ENCODE results near the gene MRPS34. TPM values are rescaled to one million over a fixed set of nuclear protein-coding genes. Genes with fewer than 3 reads are reported as not detected.
"Not testable (repeated sequence)": the region's sequence is repeated elsewhere in the genome, so short reads cannot be mapped to it uniquely, and the experiment has no call there.

The MRPS34 gene
- total and polyA plus RNA-seq, 4 donors = 42.4 to 100 (median 58.7) TPM

DNA sequence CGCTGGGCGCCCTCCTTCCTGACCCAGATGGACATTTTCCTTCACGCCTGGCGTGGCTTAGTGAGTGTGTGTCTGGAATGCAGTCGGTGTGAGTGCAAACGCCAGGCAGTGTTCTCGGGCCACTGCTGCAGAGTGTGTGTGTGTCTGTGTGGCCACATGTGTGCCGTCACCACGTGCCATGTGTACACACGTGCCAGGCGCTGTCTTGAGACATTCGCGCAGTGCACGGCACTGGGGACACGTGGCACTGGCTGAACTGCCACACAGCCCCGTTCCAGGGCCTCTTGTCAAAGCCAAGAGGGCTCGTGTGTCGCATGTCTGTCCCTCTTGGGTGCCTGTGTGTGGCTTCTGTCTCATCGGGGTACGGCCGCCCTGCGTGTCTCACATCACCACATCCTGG is 38.1 kb downstream of the MRPS34 start:
- H3K4me1 ChIP-seq (ENCODE audit: control insufficient read depth in 4 of 4, insufficient read depth in 4 of 4, low read length in 3 of 4) = no peaks in the 10 kb centered on the region
- no peak for DNase-seq (ENCODE audit: low spot score)
- 95% methylated on average over 22 of the region's 22 CpGs for WGBS
- H3K27ac ChIP-seq (ENCODE audit: low read depth in 1 of 2, low read length in 2 of 2) = no peak overlapping the region
- H3K36me3 ChIP-seq (ENCODE audit: control insufficient read depth in 4 of 4, insufficient read depth in 3 of 4, low read depth in 1 of 4, low read length in 3 of 4) = peaks cover 0 to 32% (median 16%) of the 10 kb centered on the region in 4 donors
- TF ChIP-seq EGR1 (IDR thresholded peaks at IDR 0.05; ENCODE audit: low read depth in 2 of 2) = no peak
- no peak for TF ChIP-seq TAF1 (conservative IDR thresholded peaks at IDR 0.05)
- TF ChIP-seq, protein P1, sequence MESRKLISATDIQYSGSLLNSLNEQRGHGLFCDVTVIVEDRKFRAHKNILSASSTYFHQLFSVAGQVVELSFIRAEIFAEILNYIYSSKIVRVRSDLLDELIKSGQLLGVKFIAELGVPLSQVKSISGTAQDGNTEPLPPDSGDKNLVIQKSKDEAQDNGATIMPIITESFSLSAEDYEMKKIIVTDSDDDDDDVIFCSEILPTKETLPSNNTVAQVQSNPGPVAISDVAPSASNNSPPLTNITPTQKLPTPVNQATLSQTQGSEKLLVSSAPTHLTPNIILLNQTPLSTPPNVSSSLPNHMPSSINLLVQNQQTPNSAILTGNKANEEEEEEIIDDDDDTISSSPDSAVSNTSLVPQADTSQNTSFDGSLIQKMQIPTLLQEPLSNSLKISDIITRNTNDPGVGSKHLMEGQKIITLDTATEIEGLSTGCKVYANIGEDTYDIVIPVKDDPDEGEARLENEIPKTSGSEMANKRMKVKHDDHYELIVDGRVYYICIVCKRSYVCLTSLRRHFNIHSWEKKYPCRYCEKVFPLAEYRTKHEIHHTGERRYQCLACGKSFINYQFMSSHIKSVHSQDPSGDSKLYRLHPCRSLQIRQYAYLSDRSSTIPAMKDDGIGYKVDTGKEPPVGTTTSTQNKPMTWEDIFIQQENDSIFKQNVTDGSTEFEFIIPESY (IDR thresholded peaks at IDR 0.05) = no peak
- TF ChIP-seq FOXA2 (IDR thresholded peaks at IDR 0.05) = no peak
- H3K9ac ChIP-seq (ENCODE audit: low read depth in 1 of 2, low read length in 2 of 2) = no peak overlapping the region
- no peak overlapping the region for H3K4me3 ChIP-seq (ENCODE audit: low read depth in 1 of 3, low read length in 3 of 3)
- H3K9me3 ChIP-seq (ENCODE audit: control insufficient read depth in 4 of 4, low read length in 3 of 4) = no peaks in the 10 kb centered on the region
- no peaks in the 10 kb centered on the region for H3K27me3 ChIP-seq (ENCODE audit: control insufficient read depth in 4 of 4, insufficient read depth in 4 of 4, low read length in 3 of 4)

DNA sequence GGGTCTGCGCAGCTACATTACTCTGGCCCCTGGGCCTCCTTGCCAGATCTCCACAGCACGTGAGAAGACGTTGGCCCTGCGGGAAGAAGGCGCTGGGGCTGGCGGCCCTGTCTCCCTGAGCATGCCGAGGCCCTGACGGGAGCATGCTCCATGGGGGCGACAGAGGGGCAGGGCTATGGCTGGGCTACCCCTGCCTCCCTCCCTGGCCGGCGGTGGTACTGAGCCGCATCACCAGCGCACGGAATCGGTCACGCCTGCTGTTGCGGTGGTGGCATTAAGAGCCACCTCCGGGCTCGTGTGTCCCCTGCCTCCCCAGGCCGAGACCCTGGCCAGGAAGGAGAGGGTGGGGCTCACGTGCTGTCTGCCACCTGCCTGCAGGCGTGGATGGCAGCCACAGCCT is 38.8 kb downstream of the MRPS34 start:
- H3K9me3 ChIP-seq (ENCODE audit: control insufficient read depth in 4 of 4, low read length in 3 of 4) = no peaks in the 10 kb centered on the region
- H3K9ac ChIP-seq (ENCODE audit: low read depth in 1 of 2, low read length in 2 of 2) = no peak overlapping the region
- H3K4me1 ChIP-seq (ENCODE audit: control insufficient read depth in 4 of 4, insufficient read depth in 4 of 4, low read length in 3 of 4) = no peaks in the 10 kb centered on the region
- no peak for DNase-seq (ENCODE audit: low spot score)
- TF ChIP-seq, protein P2, sequence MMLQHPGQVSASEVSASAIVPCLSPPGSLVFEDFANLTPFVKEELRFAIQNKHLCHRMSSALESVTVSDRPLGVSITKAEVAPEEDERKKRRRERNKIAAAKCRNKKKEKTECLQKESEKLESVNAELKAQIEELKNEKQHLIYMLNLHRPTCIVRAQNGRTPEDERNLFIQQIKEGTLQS (IDR thresholded peaks at IDR 0.05) = no peak
- no peak for TF ChIP-seq FOXA1 (IDR thresholded peaks at IDR 0.05)
- no peak for TF ChIP-seq HNF4G (IDR thresholded peaks at IDR 0.05)
- TF ChIP-seq SP1 (IDR thresholded peaks at IDR 0.05) = no peak
- no peak for TF ChIP-seq GABPA (IDR thresholded peaks at IDR 0.05 in 1 of 2, conservative IDR thresholded peaks at IDR 0.05 in 1 of 2)
- TF ChIP-seq, protein P1 (IDR thresholded peaks at IDR 0.05) = no peak
- TF ChIP-seq RXRA (IDR thresholded peaks at IDR 0.05) = no peak
- TF ChIP-seq HNF4A (conservative IDR thresholded peaks at IDR 0.05) = no peak
- TF ChIP-seq YY1 (IDR thresholded peaks at IDR 0.05) = no peak
- TF ChIP-seq RAD21 (IDR thresholded peaks at IDR 0.05) = no peak
- TF ChIP-seq, protein P3, sequence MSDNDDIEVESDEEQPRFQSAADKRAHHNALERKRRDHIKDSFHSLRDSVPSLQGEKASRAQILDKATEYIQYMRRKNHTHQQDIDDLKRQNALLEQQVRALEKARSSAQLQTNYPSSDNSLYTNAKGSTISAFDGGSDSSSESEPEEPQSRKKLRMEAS (IDR thresholded peaks at IDR 0.05) = no peak
- no peak for TF ChIP-seq NR2F2 (IDR thresholded peaks at IDR 0.05)
- no peak for TF ChIP-seq EGR1 (IDR thresholded peaks at IDR 0.05; ENCODE audit: low read depth in 2 of 2)
- TF ChIP-seq JUND (IDR thresholded peaks at IDR 0.05) = no peak
- TF ChIP-seq, protein P4, sequence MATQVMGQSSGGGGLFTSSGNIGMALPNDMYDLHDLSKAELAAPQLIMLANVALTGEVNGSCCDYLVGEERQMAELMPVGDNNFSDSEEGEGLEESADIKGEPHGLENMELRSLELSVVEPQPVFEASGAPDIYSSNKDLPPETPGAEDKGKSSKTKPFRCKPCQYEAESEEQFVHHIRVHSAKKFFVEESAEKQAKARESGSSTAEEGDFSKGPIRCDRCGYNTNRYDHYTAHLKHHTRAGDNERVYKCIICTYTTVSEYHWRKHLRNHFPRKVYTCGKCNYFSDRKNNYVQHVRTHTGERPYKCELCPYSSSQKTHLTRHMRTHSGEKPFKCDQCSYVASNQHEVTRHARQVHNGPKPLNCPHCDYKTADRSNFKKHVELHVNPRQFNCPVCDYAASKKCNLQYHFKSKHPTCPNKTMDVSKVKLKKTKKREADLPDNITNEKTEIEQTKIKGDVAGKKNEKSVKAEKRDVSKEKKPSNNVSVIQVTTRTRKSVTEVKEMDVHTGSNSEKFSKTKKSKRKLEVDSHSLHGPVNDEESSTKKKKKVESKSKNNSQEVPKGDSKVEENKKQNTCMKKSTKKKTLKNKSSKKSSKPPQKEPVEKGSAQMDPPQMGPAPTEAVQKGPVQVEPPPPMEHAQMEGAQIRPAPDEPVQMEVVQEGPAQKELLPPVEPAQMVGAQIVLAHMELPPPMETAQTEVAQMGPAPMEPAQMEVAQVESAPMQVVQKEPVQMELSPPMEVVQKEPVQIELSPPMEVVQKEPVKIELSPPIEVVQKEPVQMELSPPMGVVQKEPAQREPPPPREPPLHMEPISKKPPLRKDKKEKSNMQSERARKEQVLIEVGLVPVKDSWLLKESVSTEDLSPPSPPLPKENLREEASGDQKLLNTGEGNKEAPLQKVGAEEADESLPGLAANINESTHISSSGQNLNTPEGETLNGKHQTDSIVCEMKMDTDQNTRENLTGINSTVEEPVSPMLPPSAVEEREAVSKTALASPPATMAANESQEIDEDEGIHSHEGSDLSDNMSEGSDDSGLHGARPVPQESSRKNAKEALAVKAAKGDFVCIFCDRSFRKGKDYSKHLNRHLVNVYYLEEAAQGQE (IDR thresholded peaks at IDR 0.05) = no peak
- TF ChIP-seq, protein P5, sequence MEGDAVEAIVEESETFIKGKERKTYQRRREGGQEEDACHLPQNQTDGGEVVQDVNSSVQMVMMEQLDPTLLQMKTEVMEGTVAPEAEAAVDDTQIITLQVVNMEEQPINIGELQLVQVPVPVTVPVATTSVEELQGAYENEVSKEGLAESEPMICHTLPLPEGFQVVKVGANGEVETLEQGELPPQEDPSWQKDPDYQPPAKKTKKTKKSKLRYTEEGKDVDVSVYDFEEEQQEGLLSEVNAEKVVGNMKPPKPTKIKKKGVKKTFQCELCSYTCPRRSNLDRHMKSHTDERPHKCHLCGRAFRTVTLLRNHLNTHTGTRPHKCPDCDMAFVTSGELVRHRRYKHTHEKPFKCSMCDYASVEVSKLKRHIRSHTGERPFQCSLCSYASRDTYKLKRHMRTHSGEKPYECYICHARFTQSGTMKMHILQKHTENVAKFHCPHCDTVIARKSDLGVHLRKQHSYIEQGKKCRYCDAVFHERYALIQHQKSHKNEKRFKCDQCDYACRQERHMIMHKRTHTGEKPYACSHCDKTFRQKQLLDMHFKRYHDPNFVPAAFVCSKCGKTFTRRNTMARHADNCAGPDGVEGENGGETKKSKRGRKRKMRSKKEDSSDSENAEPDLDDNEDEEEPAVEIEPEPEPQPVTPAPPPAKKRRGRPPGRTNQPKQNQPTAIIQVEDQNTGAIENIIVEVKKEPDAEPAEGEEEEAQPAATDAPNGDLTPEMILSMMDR (IDR thresholded peaks at IDR 0.05; ENCODE audit: low read depth, low read length, missing input control) = no peak
- no peak overlapping the region for H3K27ac ChIP-seq (ENCODE audit: low read depth in 1 of 2, low read length in 2 of 2)
- WGBS = 98% methylated on average over 22 of the region's 22 CpGs
- no peaks in the 10 kb centered on the region for H3K27me3 ChIP-seq (ENCODE audit: control insufficient read depth in 4 of 4, insufficient read depth in 4 of 4, low read length in 3 of 4)
- no peak overlapping the region for H3K4me3 ChIP-seq (ENCODE audit: low read depth in 1 of 3, low read length in 3 of 3)
- H3K36me3 ChIP-seq (ENCODE audit: control insufficient read depth in 4 of 4, insufficient read depth in 3 of 4, low read depth in 1 of 4, low read length in 3 of 4) = peaks cover 0 to 37% (median 20%) of the 10 kb centered on the region in 4 donors

DNA sequence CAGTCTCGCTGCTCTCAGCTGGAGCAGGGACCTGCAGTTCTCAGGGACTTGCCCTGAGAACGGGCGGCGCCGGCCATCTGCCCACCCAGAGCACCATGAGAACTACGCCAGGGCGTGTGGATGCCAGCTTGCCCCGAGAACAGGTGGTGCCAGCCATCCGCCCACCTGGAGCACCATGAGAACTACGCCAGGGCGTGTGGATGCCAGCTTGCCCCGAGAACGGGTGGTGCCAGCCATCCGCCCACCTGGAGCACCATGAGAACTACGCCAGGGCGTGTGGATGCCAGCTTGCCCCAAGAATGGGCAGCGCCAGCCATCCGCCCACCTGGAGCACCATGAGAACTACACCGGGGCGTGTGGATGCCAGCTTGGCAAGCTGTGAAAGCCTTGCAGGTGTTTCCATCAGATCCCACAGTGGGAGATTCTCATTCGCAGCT is 40.4 kb downstream of the MRPS34 start:
- not testable (repeated sequence) for H3K27me3 ChIP-seq (ENCODE audit: control insufficient read depth in 4 of 4, insufficient read depth in 4 of 4, low read length in 3 of 4); H3K4me1 ChIP-seq (ENCODE audit: control insufficient read depth in 4 of 4, insufficient read depth in 4 of 4, low read length in 3 of 4); H3K9me3 ChIP-seq (ENCODE audit: control insufficient read depth in 4 of 4, low read length in 3 of 4); DNase-seq (ENCODE audit: low spot score); H3K9ac ChIP-seq (ENCODE audit: low read depth in 1 of 2, low read length in 2 of 2); H3K27ac ChIP-seq (ENCODE audit: low read depth in 1 of 2, low read length in 2 of 2); H3K4me3 ChIP-seq (ENCODE audit: low read depth in 1 of 3, low read length in 3 of 3)
- peaks cover 0 to 50% (median 24%) of the 10 kb centered on the region in 4 donors for H3K36me3 ChIP-seq (ENCODE audit: control insufficient read depth in 4 of 4, insufficient read depth in 3 of 4, low read depth in 1 of 4, low read length in 3 of 4)
- WGBS = 95% methylated on average over 21 of the region's 21 CpGs

Data from liver (tissue), 9 donors.